ENCODE results near the gene SH2D3A. TPM values are rescaled to one million over a fixed set of nuclear protein-coding genes. Genes with fewer than 3 reads are reported as not detected.

The SH2D3A gene
- total and polyA plus RNA-seq, 2 donors (not counting 1 experiment from before 2014, with no cell fraction given): 36.1 to 54.1 TPM

GRCh38 chr19:6734096-6734696 is 33.0 kb downstream of the SH2D3A start:
- DNase-seq (no peak), ATAC-seq (ENCODE audit: low read depth) (no peak)
- Histone ChIP-seq H2AFZ (ENCODE audit: insufficient read depth, low read depth, low read length, poor library complexity, severe bottlenecking) (no peak overlapping the region), H3K4me3 (ENCODE audit: control extremely low read depth in 1 of 5, extremely low read depth in 1 of 5, insufficient read depth in 1 of 5, low read depth in 2 of 5, low read length in 4 of 5) (no peak overlapping the region), H3K79me2 (ENCODE audit: control insufficient read depth, insufficient read depth, low read length) (peaks cover 14% of the 10 kb centered on the region), H3K4me1 (ENCODE audit: control insufficient read depth in 2 of 2, insufficient read depth in 2 of 2, low read length in 2 of 2) (peaks cover 24 to 29% of the 10 kb centered on the region in 2 donors), H3K9me3 (ENCODE audit: control extremely low read depth in 1 of 3, control insufficient read depth in 2 of 3, insufficient read depth in 1 of 3, low read length in 2 of 3) (no peaks in the 10 kb centered on the region), H3K27ac (ENCODE audit: low read length in 2 of 2) (no peak overlapping the region), H4K20me1 (ENCODE audit: control insufficient read depth, insufficient read depth, low read length, poor library complexity, severe bottlenecking) (no peaks in the 10 kb centered on the region), H3K27me3 (replicated peaks in 1 of 4; ENCODE audit: control extremely low read depth in 1 of 4, control insufficient read depth in 3 of 4, insufficient read depth in 4 of 4, low read length in 3 of 4) (no peaks in the 10 kb centered on the region), H3K4me2 (replicated peaks; ENCODE audit: low read depth, low read length, poor library complexity, severe bottlenecking) (no peak overlapping the region), H3K9ac (ENCODE audit: low read length) (no peak overlapping the region), H3K36me3 (replicated peaks in 1 of 2; ENCODE audit: control extremely low read depth in 1 of 2, control insufficient read depth in 1 of 2, extremely low read depth in 1 of 2, insufficient read depth in 2 of 2, low read length in 1 of 2) (peaks cover 0 to 10% of the 10 kb centered on the region in 2 experiments)
- CTCF ChIA-PET: interaction anchor here (0.9 to 5.1 kb wide), 4 partner anchors 19 to 129 kb away, joined by 3 to 118 read pairs (median 13); no protein-coding TSS in a partner anchor
- TF ChIP-seq CTCF (IDR thresholded peaks at IDR 0.05): no peak
- peaks cover 31% of the 10 kb centered on the region for H3K4me1 Mint-ChIP-seq
- H3K4me3 Mint-ChIP-seq: no peak overlapping the region
- no peaks in the 10 kb centered on the region for H3K27me3 Mint-ChIP-seq
- intact Hi-C loops (cut with micrococcal nuclease): no loop called here
- H3K27ac Mint-ChIP-seq: no peak overlapping the region
- WGBS (ENCODE audit: insufficient coverage): 98% methylated on average over 20 of the region's 20 CpGs
- POLR2A ChIA-PET: interaction anchor here (1.4 kb wide), 1 partner anchor 104 kb away, joined by 3 read pairs; no protein-coding TSS in a partner anchor
- no peaks in the 10 kb centered on the region for H3K9me3 Mint-ChIP-seq (ENCODE audit: insufficient read depth)

DNA sequence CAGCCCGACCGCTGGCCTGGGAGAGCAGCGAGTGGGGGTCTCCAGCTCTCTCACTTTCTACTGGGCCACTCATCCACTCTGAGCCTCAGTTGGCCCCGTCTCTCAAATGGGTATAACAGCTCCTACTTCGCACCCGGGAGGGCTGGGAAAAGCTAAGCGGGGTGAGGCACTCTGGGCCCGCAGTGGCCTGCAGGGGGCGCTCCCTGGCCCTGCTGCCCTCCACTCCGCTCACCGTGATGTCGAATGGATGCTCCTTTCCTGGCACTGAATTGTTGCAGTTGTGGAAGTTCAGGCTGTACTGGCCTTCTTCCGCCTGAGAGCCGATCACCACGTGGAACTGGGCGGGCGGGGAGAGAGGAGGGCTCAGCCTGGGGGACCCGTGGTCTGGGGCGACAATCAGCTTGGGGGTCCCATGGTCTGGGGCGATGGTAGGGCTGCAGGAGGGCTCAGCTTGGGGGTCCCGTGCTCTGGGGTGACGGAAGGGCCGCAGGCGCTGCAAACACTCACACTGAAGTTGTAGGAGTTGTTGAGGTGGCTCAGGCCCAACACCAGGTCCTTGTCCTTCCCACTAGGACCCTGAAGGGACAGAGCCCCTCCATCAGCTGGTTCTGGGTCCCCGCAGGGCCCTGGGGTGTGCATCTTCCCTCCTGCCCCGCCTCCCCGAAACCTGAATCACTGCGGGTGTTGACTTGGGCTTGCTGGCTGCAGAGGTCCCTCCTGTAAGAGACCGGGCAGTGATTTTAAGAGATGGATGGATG is 33.7 kb downstream of the SH2D3A start:
- no peak overlapping the region for H3K9ac ChIP-seq (ENCODE audit: low read length)
- no peaks in the 10 kb centered on the region for H4K20me1 ChIP-seq (ENCODE audit: control insufficient read depth, insufficient read depth, low read length, poor library complexity, severe bottlenecking)
- no peak overlapping the region for H3K4me3 Mint-ChIP-seq
- H3K36me3 ChIP-seq (replicated peaks in 1 of 2; ENCODE audit: control extremely low read depth in 1 of 2, control insufficient read depth in 1 of 2, extremely low read depth in 1 of 2, insufficient read depth in 2 of 2, low read length in 1 of 2): peaks cover 0 to 10% of the 10 kb centered on the region in 2 experiments
- DNase-seq: no peak
- no peak overlapping the region for H3K27ac Mint-ChIP-seq
- ChIA-PET CTCF (interaction anchor here (0.9 to 2.0 kb wide), 2 partner anchors 100 to 130 kb away, joined by 3 to 4 read pairs; no protein-coding TSS in a partner anchor), POLR2A (no interaction called here)
- no peak overlapping the region for H2AFZ ChIP-seq (ENCODE audit: insufficient read depth, low read depth, low read length, poor library complexity, severe bottlenecking)
- H3K9me3 ChIP-seq (ENCODE audit: control extremely low read depth in 1 of 3, control insufficient read depth in 2 of 3, insufficient read depth in 1 of 3, low read length in 2 of 3): no peaks in the 10 kb centered on the region
- 97% methylated on average over 29 of the region's 29 CpGs for WGBS (ENCODE audit: insufficient coverage)
- no peaks in the 10 kb centered on the region for H3K27me3 ChIP-seq (replicated peaks in 1 of 4; ENCODE audit: control extremely low read depth in 1 of 4, control insufficient read depth in 3 of 4, insufficient read depth in 4 of 4, low read length in 3 of 4)
- intact Hi-C loops (cut with micrococcal nuclease): no loop called here
- no peak overlapping the region for H3K4me3 ChIP-seq (ENCODE audit: control extremely low read depth in 1 of 5, extremely low read depth in 1 of 5, insufficient read depth in 1 of 5, low read depth in 2 of 5, low read length in 4 of 5)
- H3K27me3 Mint-ChIP-seq: no peaks in the 10 kb centered on the region
- peaks cover 14% of the 10 kb centered on the region for H3K79me2 ChIP-seq (ENCODE audit: control insufficient read depth, insufficient read depth, low read length)
- H3K4me1 Mint-ChIP-seq: peaks cover 30% of the 10 kb centered on the region
- no peaks in the 10 kb centered on the region for H3K9me3 Mint-ChIP-seq (ENCODE audit: insufficient read depth)
- H3K27ac ChIP-seq (ENCODE audit: low read length in 2 of 2): no peak overlapping the region
- H3K4me1 ChIP-seq (ENCODE audit: control insufficient read depth in 2 of 2, insufficient read depth in 2 of 2, low read length in 2 of 2): peaks cover 21 to 27% of the 10 kb centered on the region in 2 donors
- ATAC-seq (ENCODE audit: low read depth): no peak
- TF ChIP-seq EZH2 (IDR thresholded peaks at IDR 0.05; ENCODE audit: borderline replicate concordance, insufficient read depth, low read depth, low read length, poor library complexity, severe bottlenecking) (no peak), CTCF (IDR thresholded peaks at IDR 0.05) (peak; percentile 23)
- H3K4me2 ChIP-seq (replicated peaks; ENCODE audit: low read depth, low read length, poor library complexity, severe bottlenecking): no peak overlapping the region

All from B cell (primary cell).